ENCODE data around the gene PAN2. TPM values are rescaled to one million over a fixed set of nuclear protein-coding genes. Genes with fewer than 3 reads are reported as not detected.

Gene PAN2, protein sequence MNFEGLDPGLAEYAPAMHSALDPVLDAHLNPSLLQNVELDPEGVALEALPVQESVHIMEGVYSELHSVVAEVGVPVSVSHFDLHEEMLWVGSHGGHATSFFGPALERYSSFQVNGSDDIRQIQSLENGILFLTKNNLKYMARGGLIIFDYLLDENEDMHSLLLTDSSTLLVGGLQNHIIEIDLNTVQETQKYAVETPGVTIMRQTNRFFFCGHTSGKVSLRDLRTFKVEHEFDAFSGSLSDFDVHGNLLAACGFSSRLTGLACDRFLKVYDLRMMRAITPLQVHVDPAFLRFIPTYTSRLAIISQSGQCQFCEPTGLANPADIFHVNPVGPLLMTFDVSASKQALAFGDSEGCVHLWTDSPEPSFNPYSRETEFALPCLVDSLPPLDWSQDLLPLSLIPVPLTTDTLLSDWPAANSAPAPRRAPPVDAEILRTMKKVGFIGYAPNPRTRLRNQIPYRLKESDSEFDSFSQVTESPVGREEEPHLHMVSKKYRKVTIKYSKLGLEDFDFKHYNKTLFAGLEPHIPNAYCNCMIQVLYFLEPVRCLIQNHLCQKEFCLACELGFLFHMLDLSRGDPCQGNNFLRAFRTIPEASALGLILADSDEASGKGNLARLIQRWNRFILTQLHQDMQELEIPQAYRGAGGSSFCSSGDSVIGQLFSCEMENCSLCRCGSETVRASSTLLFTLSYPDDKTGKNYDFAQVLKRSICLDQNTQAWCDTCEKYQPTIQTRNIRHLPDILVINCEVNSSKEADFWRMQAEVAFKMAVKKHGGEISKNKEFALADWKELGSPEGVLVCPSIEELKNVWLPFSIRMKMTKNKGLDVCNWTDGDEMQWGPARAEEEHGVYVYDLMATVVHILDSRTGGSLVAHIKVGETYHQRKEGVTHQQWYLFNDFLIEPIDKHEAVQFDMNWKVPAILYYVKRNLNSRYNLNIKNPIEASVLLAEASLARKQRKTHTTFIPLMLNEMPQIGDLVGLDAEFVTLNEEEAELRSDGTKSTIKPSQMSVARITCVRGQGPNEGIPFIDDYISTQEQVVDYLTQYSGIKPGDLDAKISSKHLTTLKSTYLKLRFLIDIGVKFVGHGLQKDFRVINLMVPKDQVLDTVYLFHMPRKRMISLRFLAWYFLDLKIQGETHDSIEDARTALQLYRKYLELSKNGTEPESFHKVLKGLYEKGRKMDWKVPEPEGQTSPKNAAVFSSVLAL
- total RNA-seq = 114 TPM

DNA sequence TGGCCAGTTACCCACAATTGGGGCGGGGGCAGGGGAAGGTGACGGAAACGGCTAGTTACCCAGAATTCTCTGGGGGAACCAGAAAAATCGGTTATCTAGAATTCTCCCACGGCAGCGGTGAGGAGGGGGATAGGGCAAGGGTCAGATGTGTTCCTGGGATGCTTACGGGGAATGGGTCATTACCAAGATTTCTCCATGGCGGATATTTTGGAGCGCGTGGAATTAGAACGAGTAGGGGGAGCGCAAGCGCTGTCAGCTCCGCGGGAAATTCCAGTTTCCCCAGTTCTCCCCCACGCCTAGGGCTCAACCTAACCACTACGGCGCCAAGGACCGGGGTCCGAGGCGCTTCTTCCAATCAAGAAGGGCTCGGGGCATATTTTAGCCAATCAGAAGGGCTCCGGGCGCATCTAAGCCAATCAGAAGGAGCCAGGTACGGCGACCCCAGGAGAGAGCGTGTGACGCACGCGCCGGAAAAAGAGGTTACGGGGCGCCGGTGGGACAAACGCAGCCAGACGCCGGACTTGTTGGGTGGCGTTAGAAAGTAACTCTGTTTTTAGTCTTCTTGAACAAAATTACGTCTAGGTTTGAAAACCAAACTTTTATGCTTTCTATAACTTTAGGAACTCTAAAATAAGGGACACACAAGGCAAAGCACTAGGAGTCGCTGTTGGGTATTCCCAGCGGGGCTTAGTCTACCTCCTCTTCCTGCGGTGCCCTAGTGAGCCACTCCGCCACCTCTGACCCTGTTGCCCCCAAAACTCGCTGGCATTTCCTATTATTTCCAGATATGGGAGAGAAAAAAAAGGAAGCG is at the start of gene PAN2:
Gene PAN2 (minus strand): TSS at position 322 of the 811 bp plus-strand sequence. CDS start 906 bp downstream, outside the sequence.
- peak; percentile 96 for DNase-seq (ENCODE audit: low spot score)

DNA sequence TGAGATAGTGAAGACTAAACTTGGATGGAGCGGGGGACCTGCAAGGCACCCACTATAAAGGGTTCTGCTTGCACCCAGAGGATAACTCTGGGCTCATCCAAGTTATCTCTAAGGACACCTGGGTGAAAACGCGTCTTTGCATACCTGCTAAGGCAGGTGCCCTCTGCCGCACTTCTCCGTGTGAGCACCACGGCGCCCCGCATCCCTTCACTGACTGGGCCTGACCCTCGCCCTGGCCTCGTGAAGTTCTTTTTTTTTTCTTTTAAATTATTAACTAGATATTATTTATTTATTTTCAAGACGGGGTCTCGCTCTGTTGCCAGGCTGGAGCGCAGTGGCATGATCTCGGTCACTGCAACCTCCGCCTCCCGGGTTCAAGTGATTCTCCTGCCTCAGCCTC is 48.8 kb upstream of the PAN2 start:
- no peak for DNase-seq (ENCODE audit: low spot score)

GRCh38 chr12:56377989-56378316 is 44.2 kb upstream of the PAN2 start:
- no peak for DNase-seq (ENCODE audit: low spot score)

- DNase-seq (ENCODE audit: low spot score) = no peak
Observed at GRCh38 chr12:56377310-56377988, 43.6 kb upstream of the PAN2 start.

- no peak for DNase-seq (ENCODE audit: low spot score)
Observed at GRCh38 chr12:56375598-56376434, 42.0 kb upstream of the PAN2 start.

GRCh38 chr12:56374726-56375597 is 41.2 kb upstream of the PAN2 start:
- DNase-seq (ENCODE audit: low spot score) = no peak

DNA sequence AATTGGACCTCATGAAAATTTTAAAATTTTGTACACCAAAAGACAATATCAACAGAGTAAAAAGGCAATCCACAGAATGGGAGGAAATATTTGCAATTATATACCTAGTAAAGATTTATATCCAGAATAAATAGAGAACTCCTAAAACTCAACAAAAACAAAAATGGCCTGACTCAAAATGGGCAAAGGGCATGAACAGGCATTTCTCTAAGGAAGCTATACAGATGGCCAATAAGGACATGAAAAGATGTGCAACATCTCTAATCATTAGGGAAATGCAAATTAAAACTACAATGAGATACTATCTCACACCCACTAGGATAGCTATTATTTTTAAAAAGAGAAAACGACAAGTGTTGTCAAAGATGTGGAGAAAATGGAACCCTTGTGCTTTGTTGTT is 39.7 kb upstream of the PAN2 start:
- DNase-seq (ENCODE audit: low spot score) = no peak

- DNase-seq (ENCODE audit: low spot score) = no peak
Observed at GRCh38 chr12:56366948-56367347, 33.1 kb upstream of the PAN2 start.

DNA sequence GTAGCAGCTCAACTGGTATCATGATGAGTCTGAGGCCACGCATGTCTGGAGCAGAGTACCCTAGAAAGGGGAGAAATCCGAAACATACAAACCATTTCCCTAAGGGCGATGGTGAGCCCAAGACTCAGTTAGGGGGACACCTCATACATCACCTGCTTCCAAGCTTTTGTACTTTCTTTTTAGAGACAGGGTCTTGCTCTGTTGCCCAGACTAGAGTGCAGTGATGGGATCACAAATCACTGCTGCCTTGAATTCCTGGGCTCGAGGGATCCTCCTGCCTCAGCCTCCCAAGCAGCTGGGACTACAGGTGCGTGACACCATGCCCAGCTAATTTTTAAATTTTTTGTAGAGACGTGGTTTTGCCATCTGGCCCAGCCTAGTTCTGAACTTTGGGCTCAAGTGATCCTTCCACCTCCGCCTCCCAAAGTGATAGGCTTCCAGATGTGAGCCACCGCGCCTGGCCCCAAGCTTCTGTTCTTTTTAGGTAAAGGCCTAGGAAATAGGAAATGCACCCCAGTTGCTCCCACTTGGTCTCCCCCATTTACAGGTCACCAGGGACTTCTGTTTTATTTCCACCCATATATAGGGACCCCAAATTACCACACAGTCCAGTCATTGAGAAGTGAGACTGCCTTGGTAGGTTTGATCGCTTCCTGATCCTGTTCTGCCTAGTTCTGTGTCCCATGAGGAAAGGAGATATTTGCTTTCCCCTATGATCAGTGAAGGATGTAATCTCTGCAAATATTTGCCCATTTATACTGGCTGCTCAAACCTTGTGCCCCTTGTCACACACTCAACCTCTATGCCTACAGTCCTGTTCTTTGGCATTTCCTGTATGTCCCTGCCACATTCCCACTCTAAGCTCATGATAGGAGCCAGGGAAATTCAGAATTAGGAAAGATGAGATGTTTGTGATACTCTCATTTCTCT is 28.6 kb upstream of the PAN2 start, which contains the start of gene APOF:
Gene APOF (minus strand): TSS at position 728 of the 930 bp plus-strand sequence. CDS start 112 bp downstream, at position 616.
- DNase-seq (ENCODE audit: low spot score) = no peak

GRCh38 chr12:56361487-56362129 is 27.8 kb upstream of the PAN2 start:
- DNase-seq (ENCODE audit: low spot score) = no peak

DNA sequence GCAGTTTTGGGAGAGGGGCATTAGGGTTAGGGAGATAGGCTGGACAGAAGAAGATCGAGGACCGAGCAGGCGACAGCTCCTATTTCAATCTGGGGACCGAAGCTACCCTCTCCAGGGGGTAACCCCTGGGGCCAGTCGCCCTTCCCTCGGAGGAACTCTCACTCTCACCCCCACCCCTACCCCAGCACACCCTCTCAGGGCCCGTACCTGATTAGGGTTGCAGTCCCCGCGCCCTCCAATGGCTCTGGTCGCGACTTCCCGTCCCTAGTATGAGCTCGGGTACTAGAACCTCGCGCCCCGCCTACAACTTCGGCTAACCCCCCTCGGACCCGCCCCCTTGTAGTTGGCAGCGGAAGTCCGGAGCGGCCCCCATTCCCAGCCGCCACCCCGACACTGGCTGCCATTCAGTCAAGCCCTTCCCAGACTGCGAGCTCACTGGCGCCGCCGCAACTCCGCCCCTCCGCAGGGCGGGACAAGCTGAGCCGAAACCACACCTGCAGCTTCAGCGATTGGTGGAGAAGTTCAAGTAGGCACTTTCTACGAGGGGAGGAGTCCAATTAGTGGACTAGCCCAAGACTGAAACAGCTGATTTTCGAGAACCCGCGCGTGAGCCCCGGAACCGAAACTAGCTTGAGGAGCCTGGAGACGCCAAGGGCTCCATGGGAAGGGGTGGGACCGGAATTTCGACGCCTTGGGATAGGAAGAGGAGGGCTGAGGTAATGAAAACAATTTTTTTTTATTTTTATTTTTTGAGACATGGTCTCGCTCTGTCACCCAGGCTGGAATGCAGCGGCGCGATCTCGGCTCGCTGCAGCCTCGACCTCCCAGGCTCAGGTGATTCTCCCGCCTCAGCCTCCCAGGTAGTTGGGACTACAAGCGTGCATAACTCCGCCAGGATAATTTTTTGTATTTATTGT is 26.3 kb upstream of the PAN2 start, which contains the start of gene STAT2:
Gene STAT2 (minus strand): TSS at position 257 of the 917 bp plus-strand sequence. CDS start 3,536 bp downstream, outside the sequence.
- peak; percentile 99 for DNase-seq (ENCODE audit: low spot score)

GRCh38 chr12:56358836-56359532 is 25.2 kb upstream of the PAN2 start:
- DNase-seq (ENCODE audit: low spot score) = no peak

DNA sequence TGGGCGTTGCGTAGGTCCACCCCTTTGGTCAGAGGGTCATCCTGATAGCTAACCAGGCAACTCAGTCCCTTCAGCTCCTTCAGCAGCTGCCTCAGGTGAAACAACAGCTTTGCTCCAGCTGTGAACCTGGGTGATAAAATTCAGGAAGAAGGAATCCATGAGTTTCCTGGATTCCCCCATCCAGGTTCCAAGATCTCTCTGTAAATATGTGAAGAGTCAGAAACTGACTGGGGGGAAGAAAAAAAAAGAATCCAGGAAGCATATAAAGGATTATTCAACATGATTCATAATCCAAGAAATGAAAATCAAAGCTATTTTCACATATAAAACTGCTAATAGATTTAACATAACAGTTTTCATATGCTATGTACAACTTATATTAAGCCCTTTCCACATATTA is 17.5 kb upstream of the PAN2 start:
- no peak for DNase-seq (ENCODE audit: low spot score)

DNA sequence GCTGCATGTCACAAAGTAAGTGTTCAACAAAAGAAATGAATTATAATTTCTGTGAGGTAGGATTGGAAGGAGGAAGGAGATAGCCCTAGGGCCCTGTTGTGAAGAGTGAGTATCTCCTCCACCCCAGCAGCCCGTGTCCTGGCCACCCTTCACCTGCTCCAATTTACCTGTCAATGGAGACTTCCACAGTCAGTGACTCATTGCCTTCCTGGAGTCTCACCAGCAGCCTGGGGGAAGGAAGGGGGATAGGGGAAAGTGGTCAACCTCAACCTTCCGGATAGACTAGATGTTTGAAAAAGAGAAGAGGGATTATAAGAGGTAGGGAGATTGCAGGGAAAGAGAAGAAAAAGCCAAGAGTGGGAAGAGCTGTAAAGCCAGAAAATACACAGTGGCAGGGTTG is 16.9 kb upstream of the PAN2 start:
- no peak for DNase-seq (ENCODE audit: low spot score)

DNA sequence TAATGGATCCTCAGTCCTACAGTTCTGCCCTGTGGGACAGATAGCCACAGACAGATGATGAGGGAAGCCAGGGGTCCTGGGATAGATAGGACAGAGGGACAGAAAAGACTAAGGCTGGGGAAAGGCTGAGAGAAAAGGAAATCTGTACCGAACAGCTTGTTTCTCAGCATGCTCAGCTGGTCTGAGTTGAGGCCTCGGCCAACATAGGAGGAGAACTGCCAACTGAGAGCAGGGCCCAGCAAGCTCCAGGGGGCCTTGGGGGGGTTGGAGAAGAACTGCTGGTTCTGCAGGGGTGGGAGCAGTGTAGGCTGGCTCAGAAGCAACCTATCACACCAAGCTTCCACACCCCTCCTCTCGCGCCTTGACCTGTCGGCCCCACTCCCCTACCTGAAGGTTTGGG is 15.0 kb upstream of the PAN2 start:
- no peak for DNase-seq (ENCODE audit: low spot score)
